CD4-positive, CD25-positive, alpha-beta regulatory T cell (primary cell): ENCODE data around the gene ACP3. TPM values are rescaled to one million over a fixed set of nuclear protein-coding genes. Genes with fewer than 3 reads are reported as not detected.
A peak's percentile ranks its signal among the peaks of the same experiment; 100 is the strongest.

Experiments used
- ATAC-seq, 2 donors: fragments of 150-1000 bp; cut with Tn5 transposase; one replicate each; pipeline ENCODE4 v1.10.0; 2021; ENCODE audit warnings: low read depth in 2 of 2, moderate number of reproducible peaks in 2 of 2, moderate library complexity in 1 of 2
- DNase-seq, 3 donors: peaks; one replicate each; pipeline versions ENCODE4 v3.0.0 to v3.0.0-alpha.2; 2012 to 2022; ENCODE audit warnings: mixed read lengths in 1 of 3
- H3K27ac ChIP-seq: one replicate; pipeline ENCODE4 v1.7.0; 2013; ENCODE audit warnings: mild to moderate bottlenecking, low read length; ENCODE audit not compliant: insufficient read depth, poor library complexity, severe bottlenecking
- H3K27me3 ChIP-seq: one replicate; pipeline ENCODE4 v1.7.0; 2013; ENCODE audit warnings: low read length; ENCODE audit not compliant: control insufficient read depth, insufficient read depth
- H3K36me3 ChIP-seq: one replicate; pipeline ENCODE4 v1.7.0; 2013; ENCODE audit warnings: mild to moderate bottlenecking, low read length, moderate library complexity; ENCODE audit not compliant: control insufficient read depth, insufficient read depth
- H3K4me1 ChIP-seq: 2 replicates; pipeline ENCODE4 v1.7.0; 2013; ENCODE audit warnings: mild to moderate bottlenecking, low read length; ENCODE audit not compliant: insufficient read depth, control insufficient read depth, poor library complexity, severe bottlenecking
- H3K4me3 ChIP-seq: one replicate; pipeline ENCODE4 v1.7.0; 2013; ENCODE audit warnings: low read depth, mild to moderate bottlenecking, low read length, moderate library complexity
- H3K9me3 ChIP-seq, 2 experiments: 1 replicate in 1 of 2; 2 replicates in 1 of 2; pipeline ENCODE4 v1.7.0; 2013; ENCODE audit warnings: low read length in 2 of 2, mild to moderate bottlenecking in 1 of 2, moderate library complexity in 1 of 2; ENCODE audit not compliant: control insufficient read depth in 2 of 2
- H3K27ac Mint-ChIP-seq, 3 donors: one replicate each; pipeline ENCODE4 v1.8.0; 2020 to 2022; ENCODE audit warnings: mild to moderate bottlenecking in 3 of 3, mixed read lengths in 3 of 3, moderate library complexity in 2 of 3
- H3K27me3 Mint-ChIP-seq: one replicate; pipeline ENCODE4 v1.8.0; 2022; ENCODE audit warnings: mild to moderate bottlenecking, mixed read lengths
- H3K36me3 Mint-ChIP-seq: one replicate; pipeline ENCODE4 v1.8.0; 2020; ENCODE audit warnings: mixed read lengths
- H3K4me1 Mint-ChIP-seq, 4 donors: one replicate each; pipeline ENCODE4 v1.8.0; 2020 to 2022; ENCODE audit warnings: mixed read lengths in 4 of 4, mild to moderate bottlenecking in 1 of 4
- H3K4me3 Mint-ChIP-seq, 4 donors: one replicate each; pipeline ENCODE4 v1.8.0; 2020 to 2022; ENCODE audit warnings: mild to moderate bottlenecking in 4 of 4, mixed read lengths in 4 of 4, moderate library complexity in 3 of 4
- H3K9me3 Mint-ChIP-seq, 7 donors: one replicate each; pipeline ENCODE4 v1.8.0; 2020 to 2022; ENCODE audit warnings: mixed read lengths in 7 of 7, mild to moderate bottlenecking in 3 of 7, moderate library complexity in 2 of 7
- polyA plus RNA-seq, 4 donors: library from polyadenylated mRNA; unstranded; fragments of 300-500 nt; fragmentation: Illumina TruSeq; gene quantifications; one replicate each; pipeline ENCODE4 v1.2.3, GENCODE V29; 2021
- total RNA-seq: library from RNA; stranded (reverse); gene quantifications from one replicate; pipeline ENCODE4 v1.2.3, GENCODE V29; 2022

Gene ACP3
- total and polyA plus RNA-seq, 5 donors from 2014 or later: not detected

GRCh38 chr3:132351222-132351806, 34.1 kb downstream of the ACP3 start:
- no peak overlapping the region for H3K4me3 Mint-ChIP-seq
- H3K27me3 ChIP-seq: no peaks in the 10 kb centered on the region
- H3K9me3 ChIP-seq: no peaks in the 10 kb centered on the region
- peaks cover 3% of the 10 kb centered on the region for H3K27me3 Mint-ChIP-seq
- no peaks in the 10 kb centered on the region for H3K9me3 Mint-ChIP-seq
- H3K4me1 Mint-ChIP-seq: peaks cover 0 to 2% (median 0%) of the 10 kb centered on the region in 4 donors
- no peak overlapping the region for H3K27ac ChIP-seq
- no peak overlapping the region for H3K27ac Mint-ChIP-seq
- no peaks in the 10 kb centered on the region for H3K4me1 ChIP-seq
- no peaks in the 10 kb centered on the region for H3K36me3 Mint-ChIP-seq
- ATAC-seq: no peak
- no peaks in the 10 kb centered on the region for H3K36me3 ChIP-seq
- no peak for DNase-seq
- H3K4me3 ChIP-seq: no peak overlapping the region

GRCh38 chr3:132352556-132353143, 35.4 kb downstream of the ACP3 start:
- Histone ChIP-seq H3K9me3 (no peaks in the 10 kb centered on the region), H3K27ac (no peak overlapping the region), H3K4me1 (no peaks in the 10 kb centered on the region), H3K27me3 (no peaks in the 10 kb centered on the region), H3K4me3 (no peak overlapping the region), H3K36me3 (no peaks in the 10 kb centered on the region)
- DNase-seq (peak; percentile 47 to 72 (median 59)), ATAC-seq (peak; percentile 59 to 84)
- no peaks in the 10 kb centered on the region for H3K36me3 Mint-ChIP-seq
- peaks cover 11% of the 10 kb centered on the region for H3K27me3 Mint-ChIP-seq
- peaks cover 0 to 2% (median 0%) of the 10 kb centered on the region in 4 donors for H3K4me1 Mint-ChIP-seq
- no peak overlapping the region for H3K27ac Mint-ChIP-seq
- no peaks in the 10 kb centered on the region for H3K9me3 Mint-ChIP-seq
- no peak overlapping the region for H3K4me3 Mint-ChIP-seq

GRCh38 chr3:132354916-132355702, 37.9 kb downstream of the ACP3 start:
- H3K9me3 ChIP-seq: no peaks in the 10 kb centered on the region
- ATAC-seq (no peak), DNase-seq (no peak)
- H3K27ac ChIP-seq: no peak overlapping the region
- H3K4me1 ChIP-seq: no peaks in the 10 kb centered on the region
- H3K36me3 Mint-ChIP-seq: no peaks in the 10 kb centered on the region
- H3K4me3 Mint-ChIP-seq: no peak overlapping the region
- H3K27me3 Mint-ChIP-seq: peaks cover 18% of the 10 kb centered on the region
- no peaks in the 10 kb centered on the region for H3K27me3 ChIP-seq
- H3K36me3 ChIP-seq: no peaks in the 10 kb centered on the region
- no peaks in the 10 kb centered on the region for H3K9me3 Mint-ChIP-seq
- H3K4me1 Mint-ChIP-seq: peaks cover 0 to 2% (median 0%) of the 10 kb centered on the region in 4 donors
- H3K27ac Mint-ChIP-seq: no peak overlapping the region
- H3K4me3 ChIP-seq: no peak overlapping the region

- Histone ChIP-seq H3K36me3 (no peaks in the 10 kb centered on the region), H3K9me3 (no peaks in the 10 kb centered on the region), H3K27me3 (no peaks in the 10 kb centered on the region), H3K4me1 (no peaks in the 10 kb centered on the region), H3K27ac (no peak overlapping the region), H3K4me3 (no peak overlapping the region)
- peaks cover 0 to 2% (median 0%) of the 10 kb centered on the region in 4 donors for H3K4me1 Mint-ChIP-seq
- H3K4me3 Mint-ChIP-seq: no peak overlapping the region
- no peaks in the 10 kb centered on the region for H3K36me3 Mint-ChIP-seq
- no peak overlapping the region for H3K27ac Mint-ChIP-seq
- ATAC-seq: no peak
- DNase-seq: no peak
- H3K9me3 Mint-ChIP-seq: no peaks in the 10 kb centered on the region
- peaks cover 30% of the 10 kb centered on the region for H3K27me3 Mint-ChIP-seq
Measured at GRCh38 chr3:132356568-132356967, 39.4 kb downstream of the ACP3 start.

GRCh38 chr3:132360717-132361116, 43.5 kb downstream of the ACP3 start:
- no peak overlapping the region for H3K27ac ChIP-seq
- Mint-ChIP-seq H3K4me1 (no peaks in the 10 kb centered on the region), H3K27ac (no peak overlapping the region), H3K4me3 (no peak overlapping the region), H3K9me3 (peaks cover 0 to 2% (median 0%) of the 10 kb centered on the region in 7 donors), H3K27me3 (peaks cover 35% of the 10 kb centered on the region), H3K36me3 (no peaks in the 10 kb centered on the region)
- no peaks in the 10 kb centered on the region for H3K36me3 ChIP-seq
- no peaks in the 10 kb centered on the region for H3K9me3 ChIP-seq
- ATAC-seq: no peak
- H3K27me3 ChIP-seq: peaks cover 4% of the 10 kb centered on the region
- H3K4me3 ChIP-seq: no peak overlapping the region
- DNase-seq: no peak
- H3K4me1 ChIP-seq: no peaks in the 10 kb centered on the region

GRCh38 chr3:132362329-132362728, 45.1 kb downstream of the ACP3 start:
- peaks cover 23% of the 10 kb centered on the region for H3K27me3 Mint-ChIP-seq

GRCh38 chr3:132368515-132368914, 51.3 kb downstream of the ACP3 start:
- Mint-ChIP-seq H3K36me3 (no peaks in the 10 kb centered on the region), H3K4me1 (no peaks in the 10 kb centered on the region), H3K4me3 (no peak overlapping the region), H3K9me3 (no peaks in the 10 kb centered on the region), H3K27ac (no peak overlapping the region), H3K27me3 (no peaks in the 10 kb centered on the region)
- DNase-seq (no peak), ATAC-seq (no peak)
- no peaks in the 10 kb centered on the region for H3K4me1 ChIP-seq
- H3K27ac ChIP-seq: no peak overlapping the region
- no peaks in the 10 kb centered on the region for H3K36me3 ChIP-seq
- no peak overlapping the region for H3K4me3 ChIP-seq
- H3K27me3 ChIP-seq: no peaks in the 10 kb centered on the region
- no peaks in the 10 kb centered on the region for H3K9me3 ChIP-seq

More at GRCh38 chr3:132362329-132362728, 45.1 kb downstream of the ACP3 start:
- Histone ChIP-seq H3K27me3 (peaks cover 4% of the 10 kb centered on the region), H3K9me3 (no peaks in the 10 kb centered on the region), H3K27ac (no peak overlapping the region), H3K4me3 (no peak overlapping the region), H3K4me1 (no peaks in the 10 kb centered on the region), H3K36me3 (no peaks in the 10 kb centered on the region)
- H3K36me3 Mint-ChIP-seq: no peaks in the 10 kb centered on the region
- H3K4me1 Mint-ChIP-seq: no peaks in the 10 kb centered on the region
- DNase-seq (no peak), ATAC-seq (no peak)
- H3K4me3 Mint-ChIP-seq: no peak overlapping the region
- H3K27ac Mint-ChIP-seq: peak overlapping the region in 1 of 3 donors; percentile 53
- peaks cover 0 to 2% (median 0%) of the 10 kb centered on the region in 7 donors for H3K9me3 Mint-ChIP-seq
